Measurements from ENCODE around the gene PAPLN. TPM values are rescaled to one million over a fixed set of nuclear protein-coding genes. Genes with fewer than 3 reads are reported as not detected.

Gene PAPLN
- total and polyA plus RNA-seq, 4 donors, result 0.68 to 2.8 (median 1.3) TPM

GRCh38 chr14:73255005-73255400, 17.7 kb downstream of the PAPLN start (continued):
- TF ChIP-seq CTCF (IDR thresholded peaks at IDR 0.05; ENCODE audit: low read depth, low read length, missing input control) (no peak), HNF4G (IDR thresholded peaks at IDR 0.05) (no peak), FOXA2 (IDR thresholded peaks at IDR 0.05) (no peak), SP1 (IDR thresholded peaks at IDR 0.05) (no peak), RAD21 (IDR thresholded peaks at IDR 0.05) (no peak), FOXA1 (IDR thresholded peaks at IDR 0.05) (no peak), TAF1 (conservative IDR thresholded peaks at IDR 0.05) (no peak)

DNA sequence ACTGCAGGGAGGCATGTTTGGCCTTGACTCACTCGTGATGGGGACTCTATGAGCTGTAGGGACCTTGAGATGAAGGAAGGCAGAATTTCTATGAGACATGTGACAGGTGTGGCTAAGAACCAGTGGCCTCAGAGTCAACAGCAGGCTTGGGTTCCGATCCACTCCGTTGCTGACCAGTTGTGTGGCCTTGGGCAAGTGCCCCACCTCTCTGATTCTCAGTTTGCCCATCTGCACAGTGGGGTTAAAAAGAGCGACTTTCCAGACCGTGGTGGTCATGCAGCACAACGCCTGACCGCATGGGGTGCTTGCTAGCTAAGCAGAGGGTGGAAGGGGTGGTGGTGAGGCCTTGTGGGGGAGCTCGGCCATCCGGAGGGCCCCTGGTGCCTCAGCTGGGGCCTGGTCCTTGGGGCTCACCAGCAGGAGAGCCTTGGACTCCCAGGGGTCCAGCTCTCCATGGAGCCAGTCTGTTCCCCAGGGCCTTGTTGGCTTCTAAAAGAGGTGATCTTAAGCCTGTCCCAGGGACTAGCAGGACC, 18.5 kb downstream of the PAPLN start:
- Histone ChIP-seq H3K36me3 (ENCODE audit: control insufficient read depth in 4 of 4, insufficient read depth in 3 of 4, low read depth in 1 of 4, low read length in 3 of 4) (no peaks in the 10 kb centered on the region), H3K9me3 (ENCODE audit: control insufficient read depth in 4 of 4, low read length in 3 of 4) (no peaks in the 10 kb centered on the region), H3K4me1 (ENCODE audit: control insufficient read depth in 4 of 4, insufficient read depth in 4 of 4, low read length in 3 of 4) (no peaks in the 10 kb centered on the region), H3K9ac (ENCODE audit: low read depth in 1 of 2, low read length in 2 of 2) (no peak overlapping the region), H3K4me3 (ENCODE audit: low read depth in 1 of 3, low read length in 3 of 3) (no peak overlapping the region), H3K27ac (ENCODE audit: low read depth in 1 of 2, low read length in 2 of 2) (no peak overlapping the region), H3K27me3 (ENCODE audit: control insufficient read depth in 4 of 4, insufficient read depth in 4 of 4, low read length in 3 of 4) (no peaks in the 10 kb centered on the region)
- whole genome bisulfite sequencing, result 91% methylated on average over 9 of the region's 9 CpGs
- TF ChIP-seq SP1 (IDR thresholded peaks at IDR 0.05) (no peak), EGR1 (IDR thresholded peaks at IDR 0.05; ENCODE audit: low read depth in 2 of 2) (no peak), TAF1 (conservative IDR thresholded peaks at IDR 0.05) (no peak), RXRA (IDR thresholded peaks at IDR 0.05) (no peak), CTCF (IDR thresholded peaks at IDR 0.05; ENCODE audit: low read depth, low read length, missing input control) (no peak), MAX (IDR thresholded peaks at IDR 0.05) (no peak), RAD21 (IDR thresholded peaks at IDR 0.05) (no peak), NR2F2 (IDR thresholded peaks at IDR 0.05) (no peak), YY1 (IDR thresholded peaks at IDR 0.05) (no peak), JUND (IDR thresholded peaks at IDR 0.05) (no peak), FOXA2 (IDR thresholded peaks at IDR 0.05) (no peak), FOXA1 (IDR thresholded peaks at IDR 0.05) (no peak)
- TF ChIP-seq, protein P1, sequence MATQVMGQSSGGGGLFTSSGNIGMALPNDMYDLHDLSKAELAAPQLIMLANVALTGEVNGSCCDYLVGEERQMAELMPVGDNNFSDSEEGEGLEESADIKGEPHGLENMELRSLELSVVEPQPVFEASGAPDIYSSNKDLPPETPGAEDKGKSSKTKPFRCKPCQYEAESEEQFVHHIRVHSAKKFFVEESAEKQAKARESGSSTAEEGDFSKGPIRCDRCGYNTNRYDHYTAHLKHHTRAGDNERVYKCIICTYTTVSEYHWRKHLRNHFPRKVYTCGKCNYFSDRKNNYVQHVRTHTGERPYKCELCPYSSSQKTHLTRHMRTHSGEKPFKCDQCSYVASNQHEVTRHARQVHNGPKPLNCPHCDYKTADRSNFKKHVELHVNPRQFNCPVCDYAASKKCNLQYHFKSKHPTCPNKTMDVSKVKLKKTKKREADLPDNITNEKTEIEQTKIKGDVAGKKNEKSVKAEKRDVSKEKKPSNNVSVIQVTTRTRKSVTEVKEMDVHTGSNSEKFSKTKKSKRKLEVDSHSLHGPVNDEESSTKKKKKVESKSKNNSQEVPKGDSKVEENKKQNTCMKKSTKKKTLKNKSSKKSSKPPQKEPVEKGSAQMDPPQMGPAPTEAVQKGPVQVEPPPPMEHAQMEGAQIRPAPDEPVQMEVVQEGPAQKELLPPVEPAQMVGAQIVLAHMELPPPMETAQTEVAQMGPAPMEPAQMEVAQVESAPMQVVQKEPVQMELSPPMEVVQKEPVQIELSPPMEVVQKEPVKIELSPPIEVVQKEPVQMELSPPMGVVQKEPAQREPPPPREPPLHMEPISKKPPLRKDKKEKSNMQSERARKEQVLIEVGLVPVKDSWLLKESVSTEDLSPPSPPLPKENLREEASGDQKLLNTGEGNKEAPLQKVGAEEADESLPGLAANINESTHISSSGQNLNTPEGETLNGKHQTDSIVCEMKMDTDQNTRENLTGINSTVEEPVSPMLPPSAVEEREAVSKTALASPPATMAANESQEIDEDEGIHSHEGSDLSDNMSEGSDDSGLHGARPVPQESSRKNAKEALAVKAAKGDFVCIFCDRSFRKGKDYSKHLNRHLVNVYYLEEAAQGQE (IDR thresholded peaks at IDR 0.05), result no peak
- TF ChIP-seq, protein P2, sequence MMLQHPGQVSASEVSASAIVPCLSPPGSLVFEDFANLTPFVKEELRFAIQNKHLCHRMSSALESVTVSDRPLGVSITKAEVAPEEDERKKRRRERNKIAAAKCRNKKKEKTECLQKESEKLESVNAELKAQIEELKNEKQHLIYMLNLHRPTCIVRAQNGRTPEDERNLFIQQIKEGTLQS (IDR thresholded peaks at IDR 0.05), result no peak
- TF ChIP-seq, protein P3, sequence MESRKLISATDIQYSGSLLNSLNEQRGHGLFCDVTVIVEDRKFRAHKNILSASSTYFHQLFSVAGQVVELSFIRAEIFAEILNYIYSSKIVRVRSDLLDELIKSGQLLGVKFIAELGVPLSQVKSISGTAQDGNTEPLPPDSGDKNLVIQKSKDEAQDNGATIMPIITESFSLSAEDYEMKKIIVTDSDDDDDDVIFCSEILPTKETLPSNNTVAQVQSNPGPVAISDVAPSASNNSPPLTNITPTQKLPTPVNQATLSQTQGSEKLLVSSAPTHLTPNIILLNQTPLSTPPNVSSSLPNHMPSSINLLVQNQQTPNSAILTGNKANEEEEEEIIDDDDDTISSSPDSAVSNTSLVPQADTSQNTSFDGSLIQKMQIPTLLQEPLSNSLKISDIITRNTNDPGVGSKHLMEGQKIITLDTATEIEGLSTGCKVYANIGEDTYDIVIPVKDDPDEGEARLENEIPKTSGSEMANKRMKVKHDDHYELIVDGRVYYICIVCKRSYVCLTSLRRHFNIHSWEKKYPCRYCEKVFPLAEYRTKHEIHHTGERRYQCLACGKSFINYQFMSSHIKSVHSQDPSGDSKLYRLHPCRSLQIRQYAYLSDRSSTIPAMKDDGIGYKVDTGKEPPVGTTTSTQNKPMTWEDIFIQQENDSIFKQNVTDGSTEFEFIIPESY (IDR thresholded peaks at IDR 0.05), result no peak
- no peak for DNase-seq (ENCODE audit: low spot score)

Data from liver (tissue), 9 donors.